Keratinocyte (primary cell): Measurements from ENCODE around the gene GALNT8. TPM values are rescaled to one million over a fixed set of nuclear protein-coding genes. Genes with fewer than 3 reads are reported as not detected.

Experiments used
- DNase-seq: peaks from one replicate; pipeline ENCODE4 v3.0.0-alpha.2; 2011; ENCODE audit warnings: low read depth, missing footprints, low spot score
- FAIRE-seq: peaks from 2 replicates; lab custom pipeline; 2011; peaks lifted over from hg19 to GRCh38; lab: Jason Lieb, UNC
- H2AFZ ChIP-seq: 2 replicates; pipeline ENCODE4 v1.6.0; 2012; ENCODE audit warnings: low read length, control low read depth, inconsistent platforms; ENCODE audit not compliant: control insufficient read depth
- H3K27ac ChIP-seq: 2 replicates; pipeline ENCODE4 v1.5.1; 2011; ENCODE audit warnings: low read length; ENCODE audit not compliant: control insufficient read depth, insufficient read depth
- H3K27me3 ChIP-seq: 3 replicates; pipeline ENCODE4 v1.6.0; 2011; ENCODE audit warnings: low read length; ENCODE audit not compliant: control insufficient read depth, insufficient read depth; ENCODE audit errors: extremely low read depth
- H3K36me3 ChIP-seq, 2 experiments: 2 replicates in 1 of 2; 3 replicates in 1 of 2; pipeline ENCODE4 v1.5.1; 2011; ENCODE audit warnings: low read length in 2 of 2, mild to moderate bottlenecking in 1 of 2; ENCODE audit not compliant: control insufficient read depth in 2 of 2, insufficient read depth in 2 of 2; ENCODE audit errors: extremely low read depth in 1 of 2
- H3K4me1 ChIP-seq: 3 replicates; pipeline ENCODE4 v1.5.1; 2011; ENCODE audit warnings: low read length; ENCODE audit not compliant: control insufficient read depth, insufficient read depth; ENCODE audit errors: extremely low read depth
- H3K4me2 ChIP-seq: 3 replicates; pipeline ENCODE4 v1.6.0; 2011; ENCODE audit warnings: low read depth, low read length; ENCODE audit not compliant: control insufficient read depth, insufficient read depth; ENCODE audit errors: extremely low read depth
- H3K4me3 ChIP-seq, 3 experiments: fragments of 200-600 bp in 1 of 3; sonication (generic) in 1 of 3; 2 replicates in 2 of 3; 3 replicates in 1 of 3; pipeline ENCODE4 v1.5.1; 2011 to 2016; ENCODE audit warnings: low read length in 3 of 3, mild to moderate bottlenecking in 3 of 3, control low read depth in 2 of 3, inconsistent platforms in 1 of 3, low read depth in 1 of 3, mixed read lengths in 1 of 3, mixed run types in 1 of 3, moderate library complexity in 1 of 3; ENCODE audit not compliant: control insufficient read depth in 2 of 3, insufficient read depth in 2 of 3; ENCODE audit errors: extremely low read depth in 1 of 3
- H3K79me2 ChIP-seq: 2 replicates; pipeline ENCODE4 v1.6.0; 2012; ENCODE audit warnings: low read length; ENCODE audit not compliant: control insufficient read depth, insufficient read depth
- H3K9ac ChIP-seq: 3 replicates; pipeline ENCODE4 v1.6.0; 2011; ENCODE audit warnings: low read length; ENCODE audit not compliant: control insufficient read depth, insufficient read depth; ENCODE audit errors: extremely low read depth
- H3K9me1 ChIP-seq: 3 replicates; pipeline ENCODE4 v1.6.0; 2011; ENCODE audit warnings: low read length; ENCODE audit not compliant: control insufficient read depth, insufficient read depth; ENCODE audit errors: extremely low read depth
- H3K9me3 ChIP-seq: 2 replicates; pipeline ENCODE4 v1.5.1; 2012; ENCODE audit warnings: low read depth, low read length; ENCODE audit not compliant: control insufficient read depth
- H4K20me1 ChIP-seq: 3 replicates; pipeline ENCODE4 v1.6.0; 2011; ENCODE audit warnings: low read length; ENCODE audit not compliant: control insufficient read depth, insufficient read depth; ENCODE audit errors: extremely low read depth
- CTCF ChIP-seq, 3 experiments: IDR thresholded peaks in 1 of 3; conservative IDR thresholded peaks in 1 of 3; optimal IDR thresholded peaks in 1 of 3; 2 replicates in 2 of 3; 3 replicates in 1 of 3; pipeline versions ENCODE3 to v1.5.1; 2011; ENCODE audit warnings: low read length in 3 of 3, mild to moderate bottlenecking in 3 of 3, moderate library complexity in 2 of 3, control low read depth in 1 of 3, inconsistent platforms in 1 of 3; ENCODE audit not compliant: insufficient read depth in 2 of 3; ENCODE audit errors: extremely low read depth in 1 of 3
- EZH2 ChIP-seq: IDR thresholded peaks from one replicate; pipeline ENCODE4 v1.6.1; 2012; ENCODE audit warnings: inconsistent platforms, mild to moderate bottlenecking, low read length, moderate library complexity
- dilution Hi-C: fragments of 300-500 bp; cut with MboI; formaldehyde crosslinking; loops from one replicate; pipeline ENCODE4 v1.7.0; 2020; ENCODE audit warnings: low sequenced_read_pairs; ENCODE audit not compliant: extremely low pct_ligation_motif_present
- polyA plus RNA-seq, 5 experiments: library from polyadenylated mRNA; depleted of rRNA in 3 of 5; stranded (reverse) in 3 of 5; stranded (forward) in 1 of 5; unstranded in 1 of 5; fragments of >200 nt; gene quantifications; 1 replicate in 1 of 5; 2 replicates in 3 of 5; 3 replicates in 1 of 5; pipeline versions ENCODE4 v1.2.1 to v1.2.3, GENCODE V29; 2011 to 2012; ENCODE audit warnings: missing spikeins in 2 of 5, low read depth in 1 of 5, low replicate concordance in 1 of 5

Gene GALNT8
- polyA plus RNA-seq, 1 donor (not counting 4 experiments of a cell fraction or from before 2014, with no cell fraction given) = 0.10 TPM

- Histone ChIP-seq H2AFZ (no peak overlapping the region), H3K27ac (no peak overlapping the region), H3K4me2 (no peak overlapping the region), H4K20me1 (no peaks in the 10 kb centered on the region), H3K9me1 (no peaks in the 10 kb centered on the region), H3K9me3 (no peaks in the 10 kb centered on the region), H3K27me3 (peaks cover 10% of the 10 kb centered on the region), H3K9ac (no peak overlapping the region), H3K4me1 (no peaks in the 10 kb centered on the region), H3K79me2 (no peaks in the 10 kb centered on the region), H3K36me3 (no peaks in the 10 kb centered on the region), H3K4me3 (no peak overlapping the region)
- FAIRE-seq (no peak), DNase-seq (no peak)
- dilution Hi-C loops = no loop called here
- TF ChIP-seq CTCF (optimal IDR thresholded peaks at IDR 0.05 in 1 of 3, IDR thresholded peaks at IDR 0.05 in 1 of 3, conservative IDR thresholded peaks at IDR 0.05 in 1 of 3; ENCODE audit: extremely low read depth in 1 of 3, insufficient read depth in 2 of 3, low read length in 3 of 3) = no peak
- TF ChIP-seq EZH2 = no peak
These were observed 55.7 kb downstream of the GALNT8 start for GRCh38 chr12:4775936-4776335.

- dilution Hi-C loops = no loop called here
- no peaks in the 10 kb centered on the region for H3K9me1 ChIP-seq
- DNase-seq (no peak), FAIRE-seq (no peak)
- no peaks in the 10 kb centered on the region for H3K4me1 ChIP-seq
- H3K36me3 ChIP-seq = no peaks in the 10 kb centered on the region
- H3K27ac ChIP-seq = no peak overlapping the region
- H3K27me3 ChIP-seq = peaks cover 10% of the 10 kb centered on the region
- TF ChIP-seq CTCF (optimal IDR thresholded peaks at IDR 0.05 in 1 of 3, IDR thresholded peaks at IDR 0.05 in 1 of 3, conservative IDR thresholded peaks at IDR 0.05 in 1 of 3; ENCODE audit: extremely low read depth in 1 of 3, insufficient read depth in 2 of 3, low read length in 3 of 3) (no peak), EZH2 (no peak)
- H2AFZ ChIP-seq = no peak overlapping the region
- no peak overlapping the region for H3K4me2 ChIP-seq
- no peaks in the 10 kb centered on the region for H3K79me2 ChIP-seq
- H4K20me1 ChIP-seq = no peaks in the 10 kb centered on the region
- no peak overlapping the region for H3K9ac ChIP-seq
- no peaks in the 10 kb centered on the region for H3K9me3 ChIP-seq
- H3K4me3 ChIP-seq = no peak overlapping the region
These were observed 59.5 kb downstream of the GALNT8 start for GRCh38 chr12:4779749-4780148.
